ENCODE measurements around the gene SPP1.

Gene SPP1

DNA sequence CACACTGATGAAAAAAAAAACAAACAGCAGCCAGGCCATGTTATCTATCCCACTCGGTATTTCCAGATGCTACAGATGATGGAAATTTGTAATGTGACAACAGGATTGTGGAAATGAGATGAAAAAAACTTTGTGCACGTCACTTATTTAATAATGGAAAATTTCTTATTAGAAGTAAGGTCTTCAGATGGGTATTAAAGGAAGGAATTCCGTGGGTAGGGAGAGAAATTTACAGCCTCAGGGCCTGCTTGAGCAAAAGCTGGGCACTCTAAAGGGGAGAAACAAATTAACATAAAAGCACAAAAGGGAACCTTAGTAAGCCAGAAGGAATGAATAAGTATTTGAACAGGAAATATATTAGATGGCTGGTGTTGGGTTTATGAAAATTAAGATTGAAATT, 27.7 kb downstream of the SPP1 start:
- no peaks in the 10 kb centered on the region for H3K9me3 ChIP-seq (ENCODE audit: control insufficient read depth in 5 of 5, low read length in 5 of 5)
- H3K27ac ChIP-seq (ENCODE audit: low read depth, low read length): no peak overlapping the region
- H3K9ac ChIP-seq (ENCODE audit: low read length in 5 of 5): no peak overlapping the region
- no peak overlapping the region for H3K4me3 ChIP-seq (ENCODE audit: low read depth in 1 of 5, low read length in 5 of 5)
- no peaks in the 10 kb centered on the region for H3K27me3 ChIP-seq (ENCODE audit: control insufficient read depth in 5 of 5, insufficient read depth in 4 of 5, low read length in 5 of 5)
- no peaks in the 10 kb centered on the region for H3K36me3 ChIP-seq (ENCODE audit: control insufficient read depth in 5 of 5, insufficient read depth in 5 of 5, low read length in 5 of 5)
- peaks cover 0 to 37% (median 31%) of the 10 kb centered on the region in 5 donors for H3K4me1 ChIP-seq (ENCODE audit: control insufficient read depth in 5 of 5, insufficient read depth in 5 of 5, low read length in 5 of 5)

DNA sequence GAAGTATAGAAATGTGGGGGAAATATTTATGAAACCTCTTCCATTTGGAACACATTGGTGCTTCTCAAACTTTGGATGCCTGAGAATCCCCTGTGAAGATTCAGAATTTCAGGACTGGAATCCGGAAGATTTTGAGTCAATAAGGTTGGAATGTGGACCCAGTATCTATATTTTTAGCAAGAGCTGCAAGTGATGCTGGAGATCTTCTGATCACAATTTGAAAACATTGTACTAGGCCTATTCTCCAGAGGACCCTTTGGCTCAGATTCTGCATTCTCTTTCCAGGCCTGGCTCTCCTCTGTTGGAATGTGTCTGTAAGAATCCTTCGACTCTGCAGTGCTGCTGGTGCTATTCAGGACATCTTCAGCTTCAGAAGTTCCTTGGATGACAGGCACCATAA, 29.6 kb downstream of the SPP1 start:
- Histone ChIP-seq H3K9me3 (ENCODE audit: control insufficient read depth in 5 of 5, low read length in 5 of 5) (no peaks in the 10 kb centered on the region), H3K27ac (ENCODE audit: low read depth, low read length) (peak overlapping the region; percentile 33), H3K9ac (ENCODE audit: low read length in 5 of 5) (no peak overlapping the region), H3K27me3 (ENCODE audit: control insufficient read depth in 5 of 5, insufficient read depth in 4 of 5, low read length in 5 of 5) (no peaks in the 10 kb centered on the region), H3K36me3 (ENCODE audit: control insufficient read depth in 5 of 5, insufficient read depth in 5 of 5, low read length in 5 of 5) (no peaks in the 10 kb centered on the region), H3K4me3 (ENCODE audit: low read depth in 1 of 5, low read length in 5 of 5) (no peak overlapping the region), H3K4me1 (ENCODE audit: control insufficient read depth in 5 of 5, insufficient read depth in 5 of 5, low read length in 5 of 5) (peaks cover 3 to 52% (median 46%) of the 10 kb centered on the region in 5 donors)

DNA sequence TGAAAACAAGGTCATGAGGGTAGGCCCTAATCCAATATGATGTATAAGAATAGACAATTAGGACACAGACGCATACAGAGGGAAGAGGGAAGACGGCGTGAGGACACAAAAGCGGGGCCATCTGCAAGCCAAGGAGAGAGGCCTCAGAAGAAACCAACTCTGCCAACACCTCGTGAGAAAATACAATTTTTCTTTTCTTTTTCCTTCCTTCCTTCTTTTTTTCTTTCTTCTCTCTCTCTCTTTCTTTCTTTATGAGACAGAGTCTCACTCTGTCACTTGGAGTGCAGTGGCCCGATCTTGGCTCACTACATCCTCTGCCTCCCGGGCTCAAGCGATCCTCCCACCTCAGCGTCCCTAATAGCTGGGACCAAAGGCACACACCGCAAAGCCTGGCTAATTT, 30.4 kb downstream of the SPP1 start:
- Histone ChIP-seq H3K4me3 (ENCODE audit: low read depth in 1 of 5, low read length in 5 of 5) (no peak overlapping the region), H3K27ac (ENCODE audit: low read depth, low read length) (no peak overlapping the region), H3K4me1 (ENCODE audit: control insufficient read depth in 5 of 5, insufficient read depth in 5 of 5, low read length in 5 of 5) (peaks cover 3 to 61% (median 46%) of the 10 kb centered on the region in 5 donors)

DNA sequence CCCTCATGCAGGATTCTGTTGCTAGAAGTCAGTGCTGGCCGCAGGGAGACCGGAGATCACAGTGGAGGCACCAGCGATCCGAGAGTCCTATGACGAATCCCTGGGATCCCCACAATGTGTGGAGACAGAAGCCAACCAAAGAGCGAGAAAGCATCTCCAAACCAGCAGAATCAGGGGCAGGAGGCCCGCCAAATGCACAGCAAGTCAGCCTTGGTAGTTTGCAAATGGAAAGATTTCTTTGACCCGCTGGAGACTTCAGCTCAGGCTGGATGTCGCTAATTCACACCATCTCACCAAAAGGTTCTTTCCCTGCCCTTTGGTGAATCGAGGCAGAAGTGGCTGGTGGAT, 31.4 kb downstream of the SPP1 start:
- H3K27ac ChIP-seq (ENCODE audit: low read depth, low read length): no peak overlapping the region
- H3K36me3 ChIP-seq (ENCODE audit: control insufficient read depth in 5 of 5, insufficient read depth in 5 of 5, low read length in 5 of 5): no peaks in the 10 kb centered on the region
- no peaks in the 10 kb centered on the region for H3K27me3 ChIP-seq (ENCODE audit: control insufficient read depth in 5 of 5, insufficient read depth in 4 of 5, low read length in 5 of 5)
- peak overlapping the region; percentile 51 to 87 (median 79) for H3K4me3 ChIP-seq (ENCODE audit: low read depth in 1 of 5, low read length in 5 of 5)
- H3K9me3 ChIP-seq (ENCODE audit: control insufficient read depth in 5 of 5, low read length in 5 of 5): no peaks in the 10 kb centered on the region
- H3K4me1 ChIP-seq (ENCODE audit: control insufficient read depth in 5 of 5, insufficient read depth in 5 of 5, low read length in 5 of 5): peaks cover 3 to 58% (median 45%) of the 10 kb centered on the region in 5 donors
- H3K9ac ChIP-seq (ENCODE audit: low read length in 5 of 5): peak overlapping the region in 4 of 5 donors; percentile 27 to 64 (median 42)

More for the DNA sequence above, 30.4 kb downstream of the SPP1 start:
- Histone ChIP-seq H3K9ac (ENCODE audit: low read length in 5 of 5) (no peak overlapping the region), H3K27me3 (ENCODE audit: control insufficient read depth in 5 of 5, insufficient read depth in 4 of 5, low read length in 5 of 5) (no peaks in the 10 kb centered on the region), H3K9me3 (ENCODE audit: control insufficient read depth in 5 of 5, low read length in 5 of 5) (no peaks in the 10 kb centered on the region), H3K36me3 (ENCODE audit: control insufficient read depth in 5 of 5, insufficient read depth in 5 of 5, low read length in 5 of 5) (no peaks in the 10 kb centered on the region)

DNA sequence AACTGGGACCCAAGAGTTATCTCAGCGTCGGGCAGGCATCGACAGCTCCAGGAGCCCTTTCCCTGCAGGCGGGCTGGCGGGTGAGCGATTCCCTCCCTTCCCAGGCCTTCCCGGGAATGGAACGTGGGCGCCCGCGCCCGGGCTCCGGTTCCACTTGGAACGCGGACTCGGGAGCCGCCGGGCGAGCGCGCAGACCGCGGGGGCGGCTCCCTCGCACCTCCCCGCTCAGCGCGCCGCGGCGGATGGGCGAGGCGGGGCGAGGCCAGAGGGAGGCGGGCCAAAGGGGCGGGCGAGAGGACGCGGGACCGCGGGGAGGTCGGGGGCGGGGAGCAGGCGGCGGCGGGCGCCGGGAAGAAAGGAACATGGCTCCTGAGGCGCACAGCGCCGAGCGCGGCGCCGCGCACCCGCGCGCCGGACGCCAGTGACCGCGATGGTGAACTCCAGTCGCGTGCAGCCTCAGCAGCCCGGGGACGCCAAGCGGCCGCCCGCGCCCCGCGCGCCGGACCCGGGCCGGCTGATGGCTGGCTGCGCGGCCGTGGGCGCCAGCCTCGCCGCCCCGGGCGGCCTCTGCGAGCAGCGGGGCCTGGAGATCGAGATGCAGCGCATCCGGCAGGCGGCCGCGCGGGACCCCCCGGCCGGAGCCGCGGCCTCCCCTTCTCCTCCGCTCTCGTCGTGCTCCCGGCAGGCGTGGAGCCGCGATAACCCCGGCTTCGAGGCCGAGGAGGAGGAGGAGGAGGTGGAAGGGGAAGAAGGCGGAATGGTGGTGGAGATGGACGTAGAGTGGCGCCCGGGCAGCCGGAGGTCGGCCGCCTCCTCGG, 32.0 kb downstream of the SPP1 start, which contains the start of gene PKD2:
PKD2 (plus strand) TSS at position 332 of the 818 bp plus-strand sequence; CDS start at position 431, 99 bp downstream.
- H3K9me3 ChIP-seq (ENCODE audit: control insufficient read depth in 5 of 5, low read length in 5 of 5): no peaks in the 10 kb centered on the region
- H3K36me3 ChIP-seq (ENCODE audit: control insufficient read depth in 5 of 5, insufficient read depth in 5 of 5, low read length in 5 of 5): no peaks in the 10 kb centered on the region
- H3K4me3 ChIP-seq (ENCODE audit: low read depth in 1 of 5, low read length in 5 of 5): peak within 1 kb of the TSS; percentile 77 to 87 (median 85)
- peaks cover 3 to 52% (median 39%) of the 10 kb centered on the region in 5 donors for H3K4me1 ChIP-seq (ENCODE audit: control insufficient read depth in 5 of 5, insufficient read depth in 5 of 5, low read length in 5 of 5)
- peak within 1 kb of the TSS; percentile 16 for H3K27ac ChIP-seq (ENCODE audit: low read depth, low read length)
- no peaks in the 10 kb centered on the region for H3K27me3 ChIP-seq (ENCODE audit: control insufficient read depth in 5 of 5, insufficient read depth in 4 of 5, low read length in 5 of 5)
- H3K9ac ChIP-seq (ENCODE audit: low read length in 5 of 5): peak within 1 kb of the TSS in 4 of 5 donors; percentile 55 to 77 (median 67)

DNA sequence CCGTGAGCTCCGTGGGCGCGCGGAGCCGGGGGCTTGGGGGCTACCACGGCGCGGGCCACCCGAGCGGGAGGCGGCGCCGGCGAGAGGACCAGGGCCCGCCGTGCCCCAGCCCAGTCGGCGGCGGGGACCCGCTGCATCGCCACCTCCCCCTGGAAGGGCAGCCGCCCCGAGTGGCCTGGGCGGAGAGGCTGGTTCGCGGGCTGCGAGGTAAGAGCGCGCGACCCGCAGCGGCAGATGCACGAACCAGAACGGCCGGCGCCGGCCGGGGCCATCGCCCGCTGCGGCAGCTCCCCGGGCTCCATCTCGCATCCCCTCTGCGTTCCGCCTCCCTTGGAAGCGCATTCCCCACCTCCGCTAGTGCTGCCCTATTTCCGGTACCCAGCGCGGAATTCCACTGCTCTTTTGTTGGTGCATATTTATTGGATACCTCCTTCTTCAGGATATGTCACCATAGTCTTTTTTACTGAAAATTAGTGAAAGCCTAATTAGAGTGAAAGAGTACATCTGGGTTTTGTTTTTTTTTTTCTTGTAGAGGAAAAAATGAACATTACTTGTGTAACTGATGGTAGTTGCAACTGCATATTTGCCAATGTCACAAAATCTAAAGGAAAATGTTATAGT, 32.7 kb downstream of the SPP1 start:
- Histone ChIP-seq H3K4me3 (ENCODE audit: low read depth in 1 of 5, low read length in 5 of 5) (peak overlapping the region; percentile 77 to 87 (median 85)), H3K27ac (ENCODE audit: low read depth, low read length) (peak overlapping the region; percentile 16), H3K4me1 (ENCODE audit: control insufficient read depth in 5 of 5, insufficient read depth in 5 of 5, low read length in 5 of 5) (peaks cover 3 to 52% (median 37%) of the 10 kb centered on the region in 5 donors), H3K9ac (ENCODE audit: low read length in 5 of 5) (peak overlapping the region in 4 of 5 donors; percentile 55 to 77 (median 67)), H3K9me3 (ENCODE audit: control insufficient read depth in 5 of 5, low read length in 5 of 5) (no peaks in the 10 kb centered on the region), H3K27me3 (ENCODE audit: control insufficient read depth in 5 of 5, insufficient read depth in 4 of 5, low read length in 5 of 5) (no peaks in the 10 kb centered on the region), H3K36me3 (ENCODE audit: control insufficient read depth in 5 of 5, insufficient read depth in 5 of 5, low read length in 5 of 5) (no peaks in the 10 kb centered on the region)

DNA sequence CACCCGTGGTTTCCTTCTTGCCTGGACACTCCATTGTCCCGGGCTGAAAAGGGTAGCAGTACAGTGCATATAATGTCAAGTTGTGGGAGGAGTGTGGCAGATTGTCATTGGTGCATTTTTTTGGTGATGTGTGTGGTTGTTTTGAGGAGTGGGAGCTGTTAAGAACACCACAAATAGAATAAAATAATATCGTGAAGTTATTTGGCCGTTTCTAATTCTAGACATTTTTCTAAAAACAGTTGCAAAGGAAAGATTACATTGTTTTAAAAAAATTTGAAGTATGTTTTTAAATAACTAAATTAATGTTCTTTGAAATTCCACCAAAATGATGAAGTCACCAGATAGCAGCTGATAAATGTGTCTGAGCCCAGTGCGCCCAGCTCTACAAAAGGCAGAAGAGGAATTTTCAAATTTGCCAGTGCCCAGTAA, 33.2 kb downstream of the SPP1 start:
- peak overlapping the region; percentile 16 for H3K27ac ChIP-seq (ENCODE audit: low read depth, low read length)

DNA sequence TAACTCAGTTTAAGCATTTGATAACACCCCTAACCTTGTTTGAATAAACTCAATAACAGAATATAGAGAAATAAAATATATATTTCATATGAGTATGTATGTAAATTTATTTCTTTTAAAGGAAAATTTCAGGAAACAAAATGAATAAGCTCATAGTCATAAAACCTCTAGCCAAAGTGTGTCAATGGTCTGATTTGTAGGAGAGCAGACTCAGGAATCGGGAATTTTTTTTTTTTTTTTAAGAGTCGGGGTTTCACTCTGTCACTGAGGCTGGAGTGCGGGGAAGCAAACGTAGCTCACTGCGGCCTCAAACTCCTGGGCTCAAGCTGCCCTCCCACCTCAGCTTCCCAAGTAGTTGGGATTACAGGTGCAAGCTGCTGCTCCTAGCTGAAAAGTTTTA, 34.4 kb downstream of the SPP1 start:
- Histone ChIP-seq H3K27me3 (ENCODE audit: control insufficient read depth in 5 of 5, insufficient read depth in 4 of 5, low read length in 5 of 5) (no peaks in the 10 kb centered on the region), H3K4me1 (ENCODE audit: control insufficient read depth in 5 of 5, insufficient read depth in 5 of 5, low read length in 5 of 5) (peaks cover 3 to 51% (median 37%) of the 10 kb centered on the region in 5 donors), H3K9me3 (ENCODE audit: control insufficient read depth in 5 of 5, low read length in 5 of 5) (no peaks in the 10 kb centered on the region), H3K27ac (ENCODE audit: low read depth, low read length) (no peak overlapping the region), H3K4me3 (ENCODE audit: low read depth in 1 of 5, low read length in 5 of 5) (no peak overlapping the region), H3K36me3 (ENCODE audit: control insufficient read depth in 5 of 5, insufficient read depth in 5 of 5, low read length in 5 of 5) (no peaks in the 10 kb centered on the region), H3K9ac (ENCODE audit: low read length in 5 of 5) (no peak overlapping the region)

More for the DNA sequence above, 33.2 kb downstream of the SPP1 start:
- no peaks in the 10 kb centered on the region for H3K36me3 ChIP-seq (ENCODE audit: control insufficient read depth in 5 of 5, insufficient read depth in 5 of 5, low read length in 5 of 5)
- peak overlapping the region; percentile 77 to 87 (median 85) for H3K4me3 ChIP-seq (ENCODE audit: low read depth in 1 of 5, low read length in 5 of 5)
- H3K9me3 ChIP-seq (ENCODE audit: control insufficient read depth in 5 of 5, low read length in 5 of 5): no peaks in the 10 kb centered on the region
- no peaks in the 10 kb centered on the region for H3K27me3 ChIP-seq (ENCODE audit: control insufficient read depth in 5 of 5, insufficient read depth in 4 of 5, low read length in 5 of 5)
- H3K9ac ChIP-seq (ENCODE audit: low read length in 5 of 5): peak overlapping the region in 3 of 5 donors; percentile 48 to 77 (median 69)
- peaks cover 3 to 53% (median 37%) of the 10 kb centered on the region in 5 donors for H3K4me1 ChIP-seq (ENCODE audit: control insufficient read depth in 5 of 5, insufficient read depth in 5 of 5, low read length in 5 of 5)

DNA sequence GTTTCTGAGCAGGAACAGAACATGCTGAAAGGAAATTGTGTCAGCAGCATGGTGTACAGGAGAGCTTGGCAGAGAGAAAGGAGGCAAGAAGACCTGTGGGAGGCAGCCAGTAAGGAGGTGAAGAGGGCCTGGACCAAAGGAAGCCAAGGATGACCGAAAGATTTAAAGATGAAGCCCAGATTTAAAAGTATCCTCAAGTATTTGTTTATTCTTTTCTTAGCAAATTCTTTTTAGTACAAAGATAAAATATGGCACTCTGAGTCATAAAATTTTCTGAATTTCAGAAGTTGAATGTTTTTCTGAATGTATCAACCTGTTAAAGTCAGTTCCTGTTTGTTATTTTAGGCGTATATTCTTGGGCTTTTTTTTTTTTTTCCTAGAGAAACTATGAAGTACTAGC, 35.5 kb downstream of the SPP1 start:
- Histone ChIP-seq H3K4me1 (ENCODE audit: control insufficient read depth in 5 of 5, insufficient read depth in 5 of 5, low read length in 5 of 5) (peaks cover 3 to 42% (median 30%) of the 10 kb centered on the region in 5 donors), H3K27ac (ENCODE audit: low read depth, low read length) (no peak overlapping the region), H3K36me3 (ENCODE audit: control insufficient read depth in 5 of 5, insufficient read depth in 5 of 5, low read length in 5 of 5) (no peaks in the 10 kb centered on the region), H3K4me3 (ENCODE audit: low read depth in 1 of 5, low read length in 5 of 5) (no peak overlapping the region), H3K9me3 (ENCODE audit: control insufficient read depth in 5 of 5, low read length in 5 of 5) (no peaks in the 10 kb centered on the region), H3K27me3 (ENCODE audit: control insufficient read depth in 5 of 5, insufficient read depth in 4 of 5, low read length in 5 of 5) (no peaks in the 10 kb centered on the region), H3K9ac (ENCODE audit: low read length in 5 of 5) (no peak overlapping the region)

DNA sequence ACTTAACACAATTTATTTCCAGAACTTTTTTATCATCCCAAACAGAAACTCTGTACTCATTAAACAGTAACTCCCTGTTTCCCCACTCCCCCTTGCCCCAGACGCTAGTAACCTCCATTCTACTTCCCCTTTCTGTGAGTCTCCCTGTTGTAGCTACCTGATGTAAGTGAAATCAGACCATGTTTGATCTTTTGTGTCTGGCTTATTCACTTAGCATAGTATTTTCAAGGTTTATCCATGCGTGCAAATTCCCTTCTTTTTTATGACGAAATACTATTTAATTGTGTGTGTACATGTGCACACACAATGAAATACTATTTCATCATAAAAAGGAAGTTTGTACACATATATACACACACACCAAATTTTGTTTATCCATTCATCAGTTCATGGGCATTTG, 37.1 kb downstream of the SPP1 start:
- Histone ChIP-seq H3K36me3 (ENCODE audit: control insufficient read depth in 5 of 5, insufficient read depth in 5 of 5, low read length in 5 of 5) (no peaks in the 10 kb centered on the region), H3K4me3 (ENCODE audit: low read depth in 1 of 5, low read length in 5 of 5) (no peak overlapping the region), H3K9me3 (ENCODE audit: control insufficient read depth in 5 of 5, low read length in 5 of 5) (no peaks in the 10 kb centered on the region), H3K4me1 (ENCODE audit: control insufficient read depth in 5 of 5, insufficient read depth in 5 of 5, low read length in 5 of 5) (peaks cover 3 to 42% (median 26%) of the 10 kb centered on the region in 5 donors), H3K27me3 (ENCODE audit: control insufficient read depth in 5 of 5, insufficient read depth in 4 of 5, low read length in 5 of 5) (no peaks in the 10 kb centered on the region), H3K9ac (ENCODE audit: low read length in 5 of 5) (no peak overlapping the region), H3K27ac (ENCODE audit: low read depth, low read length) (no peak overlapping the region)
